Gastrocnemius medialis (tissue), 4 donors: ENCODE results near the gene KCNV2. TPM values are rescaled to one million over a fixed set of nuclear protein-coding genes. Genes with fewer than 3 reads are reported as not detected.
A peak's percentile ranks its signal among the peaks of the same experiment; 100 is the strongest.

ENCODE experiments used
- ATAC-seq, 2 donors: fragments of 150-250 bp; one replicate each; pipeline ENCODE4 v1.9.1; 2016
- DNase-seq, 2 donors: peaks; one replicate each; pipeline ENCODE4 v3.0.0-alpha.2; 2019
- H3K27ac ChIP-seq, 4 donors: fragments of 200-600 bp; sonication (generic); 1 replicate in 1 of 4; 2 replicates in 3 of 4; pipeline ENCODE4 v1.5.1; 2016 to 2018; ENCODE audit warnings: mild to moderate bottlenecking in 2 of 4, moderate library complexity in 1 of 4
- H3K27me3 ChIP-seq, 3 donors: fragments of 200-600 bp; sonication (generic) in 2 of 3; 1 replicate in 1 of 3; 2 replicates in 2 of 3; pipeline versions ENCODE4 v1.5.1 to v1.6.0; 2016 to 2019; ENCODE audit warnings: mild to moderate bottlenecking in 1 of 3, moderate library complexity in 1 of 3
- H3K36me3 ChIP-seq, 2 donors: fragments of 200-600 bp; sonication (generic) in 1 of 2; one replicate each; pipeline ENCODE4 v1.5.1; 2017 to 2018
- H3K4me1 ChIP-seq, 2 donors: fragments of 200-600 bp; sonication (generic) in 1 of 2; one replicate each; pipeline ENCODE4 v1.5.1; 2016 to 2017; ENCODE audit warnings: mild to moderate bottlenecking in 2 of 2
- H3K4me3 ChIP-seq, 4 donors: fragments of 200-600 bp; sonication (generic) in 3 of 4; 1 replicate in 1 of 4; 2 replicates in 3 of 4; pipeline ENCODE4 v1.5.1; 2016 to 2019; ENCODE audit warnings: mild to moderate bottlenecking in 2 of 4
- H3K9me3 ChIP-seq, 3 donors: fragments of 200-600 bp; sonication (generic) in 2 of 3; 1 replicate in 1 of 3; 2 replicates in 2 of 3; pipeline ENCODE4 v1.5.1; 2016 to 2019
- POLR2A ChIP-seq, 2 donors: fragments of 450-650 bp; IDR thresholded peaks; one replicate each; pipeline ENCODE4 v1.6.1; 2017; ENCODE audit warnings: antibody characterized with exemption in 2 of 2, mild to moderate bottlenecking in 2 of 2, moderate library complexity in 2 of 2
- in situ Hi-C, 4 donors: fragments of 200-750 bp; cut with MboI; loops; one replicate each; pipeline versions ENCODE4 v1.15.0 to v1.8.0; 2017; ENCODE audit warnings: low sequenced_read_pairs in 4 of 4
- intact Hi-C: fragments of 100-400 bp; cut with DNase I; formaldehyde crosslinking; loops from one replicate; pipeline ENCODE4 v1.15.1; 2023; ENCODE audit warnings: low total_unique reads
- total RNA-seq, 4 donors: library from RNA; depleted of rRNA; stranded (reverse); fragments of >200 nt; gene quantifications; one replicate each; pipeline versions ENCODE4 v1.1.0 to v1.2.3, GENCODE V29; 2016
- TF ChIP-seq, protein P1 (sequence below), 5 experiments: fragments of 450-650 bp in 3 of 5; fragments of 200-600 bp in 2 of 5; sonication (generic) in 2 of 5; IDR thresholded peaks in 4 of 5; conservative IDR thresholded peaks in 1 of 5; 1 replicate in 4 of 5; 2 replicates in 1 of 5; pipeline ENCODE4 v1.5.1; 2016 to 2019; ENCODE audit warnings: antibody characterized with exemption in 5 of 5, mild to moderate bottlenecking in 3 of 5, moderate library complexity in 3 of 5

Gene KCNV2
- total RNA-seq, 4 donors from 2014 or later = not detected

DNA sequence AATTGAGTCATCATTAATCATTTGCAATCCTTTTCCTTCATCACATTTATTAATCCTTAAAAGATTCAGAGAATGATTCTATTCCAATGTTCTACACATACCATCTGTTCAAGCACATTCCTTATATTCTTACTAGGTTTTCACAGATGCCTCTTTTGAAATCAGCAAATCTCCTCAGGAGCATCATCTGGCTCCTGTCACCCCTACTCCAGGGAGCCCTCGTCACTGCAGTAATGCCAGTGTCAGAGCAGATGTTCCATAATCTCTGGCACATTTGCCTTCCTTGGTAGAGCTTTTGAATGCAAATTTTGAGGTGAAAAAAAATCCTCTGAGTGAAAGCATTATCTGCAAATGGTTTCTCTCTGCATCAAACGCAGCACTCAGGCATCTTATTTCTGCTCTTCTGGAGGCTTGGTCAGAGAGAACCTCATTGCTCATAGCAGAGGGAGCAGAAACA lies 7.6 kb upstream of the KCNV2 start:
- H3K27ac ChIP-seq = no peak overlapping the region
- ATAC-seq = no peak
- DNase-seq = no peak
- no peaks in the 10 kb centered on the region for H3K4me1 ChIP-seq
- H3K27me3 ChIP-seq = no peaks in the 10 kb centered on the region
- H3K4me3 ChIP-seq = no peak overlapping the region
- TF ChIP-seq, protein P1, sequence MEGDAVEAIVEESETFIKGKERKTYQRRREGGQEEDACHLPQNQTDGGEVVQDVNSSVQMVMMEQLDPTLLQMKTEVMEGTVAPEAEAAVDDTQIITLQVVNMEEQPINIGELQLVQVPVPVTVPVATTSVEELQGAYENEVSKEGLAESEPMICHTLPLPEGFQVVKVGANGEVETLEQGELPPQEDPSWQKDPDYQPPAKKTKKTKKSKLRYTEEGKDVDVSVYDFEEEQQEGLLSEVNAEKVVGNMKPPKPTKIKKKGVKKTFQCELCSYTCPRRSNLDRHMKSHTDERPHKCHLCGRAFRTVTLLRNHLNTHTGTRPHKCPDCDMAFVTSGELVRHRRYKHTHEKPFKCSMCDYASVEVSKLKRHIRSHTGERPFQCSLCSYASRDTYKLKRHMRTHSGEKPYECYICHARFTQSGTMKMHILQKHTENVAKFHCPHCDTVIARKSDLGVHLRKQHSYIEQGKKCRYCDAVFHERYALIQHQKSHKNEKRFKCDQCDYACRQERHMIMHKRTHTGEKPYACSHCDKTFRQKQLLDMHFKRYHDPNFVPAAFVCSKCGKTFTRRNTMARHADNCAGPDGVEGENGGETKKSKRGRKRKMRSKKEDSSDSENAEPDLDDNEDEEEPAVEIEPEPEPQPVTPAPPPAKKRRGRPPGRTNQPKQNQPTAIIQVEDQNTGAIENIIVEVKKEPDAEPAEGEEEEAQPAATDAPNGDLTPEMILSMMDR (IDR thresholded peaks at IDR 0.05 in 4 of 5, conservative IDR thresholded peaks at IDR 0.05 in 1 of 5) = no peak
- TF ChIP-seq POLR2A (IDR thresholded peaks at IDR 0.05) = no peak
- intact Hi-C loops = no loop called here
- in situ Hi-C loops = no loop called here
- H3K36me3 ChIP-seq = no peaks in the 10 kb centered on the region
- H3K9me3 ChIP-seq = no peaks in the 10 kb centered on the region

DNA sequence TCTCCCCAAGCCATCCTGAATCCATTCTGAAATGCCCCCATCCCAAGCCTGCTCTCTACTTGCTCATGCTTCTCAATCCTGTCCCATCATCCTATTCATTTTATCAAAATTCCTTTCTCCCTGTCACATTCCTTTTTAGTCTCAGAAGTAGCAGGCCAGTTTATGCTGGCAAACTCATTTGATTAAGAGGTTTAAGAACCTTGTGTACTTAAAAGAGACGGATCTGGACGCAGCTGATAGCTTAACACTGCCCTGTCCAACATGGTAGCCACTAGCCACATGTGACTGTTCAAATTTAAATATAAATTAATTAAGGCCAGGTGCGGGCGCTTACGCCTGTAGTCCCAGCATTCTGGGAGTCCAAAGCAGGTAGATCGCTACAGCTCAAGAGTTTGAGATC lies 5.6 kb upstream of the KCNV2 start:
- intact Hi-C loops (no loop called here), in situ Hi-C loops (no loop called here)
- no peak for ATAC-seq
- Histone ChIP-seq H3K27ac (no peak overlapping the region), H3K4me1 (no peaks in the 10 kb centered on the region), H3K36me3 (no peaks in the 10 kb centered on the region), H3K9me3 (no peaks in the 10 kb centered on the region), H3K4me3 (no peak overlapping the region), H3K27me3 (no peaks in the 10 kb centered on the region)
- DNase-seq = no peak
- TF ChIP-seq, protein P1 (IDR thresholded peaks at IDR 0.05 in 4 of 5, conservative IDR thresholded peaks at IDR 0.05 in 1 of 5) = no peak
- no peak for TF ChIP-seq POLR2A (IDR thresholded peaks at IDR 0.05)

DNA sequence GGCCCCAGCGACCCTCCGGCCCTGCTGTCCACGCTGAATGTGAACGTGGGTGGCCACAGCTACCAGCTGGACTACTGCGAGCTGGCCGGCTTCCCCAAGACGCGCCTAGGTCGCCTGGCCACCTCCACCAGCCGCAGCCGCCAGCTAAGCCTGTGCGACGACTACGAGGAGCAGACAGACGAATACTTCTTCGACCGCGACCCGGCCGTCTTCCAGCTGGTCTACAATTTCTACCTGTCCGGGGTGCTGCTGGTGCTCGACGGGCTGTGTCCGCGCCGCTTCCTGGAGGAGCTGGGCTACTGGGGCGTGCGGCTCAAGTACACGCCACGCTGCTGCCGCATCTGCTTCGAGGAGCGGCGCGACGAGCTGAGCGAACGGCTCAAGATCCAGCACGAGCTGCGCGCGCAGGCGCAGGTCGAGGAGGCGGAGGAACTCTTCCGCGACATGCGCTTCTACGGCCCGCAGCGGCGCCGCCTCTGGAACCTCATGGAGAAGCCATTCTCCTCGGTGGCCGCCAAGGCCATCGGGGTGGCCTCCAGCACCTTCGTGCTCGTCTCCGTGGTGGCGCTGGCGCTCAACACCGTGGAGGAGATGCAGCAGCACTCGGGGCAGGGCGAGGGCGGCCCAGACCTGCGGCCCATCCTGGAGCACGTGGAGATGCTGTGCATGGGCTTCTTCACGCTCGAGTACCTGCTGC lies 839 bp downstream of the KCNV2 start:
- Histone ChIP-seq H3K9me3 (no peaks in the 10 kb centered on the region), H3K4me1 (peaks cover 5 to 6% of the 10 kb centered on the region in 2 donors), H3K4me3 (no peak overlapping the region), H3K27me3 (no peaks in the 10 kb centered on the region), H3K27ac (no peak overlapping the region), H3K36me3 (no peaks in the 10 kb centered on the region)
- no peak for DNase-seq
- intact Hi-C loops (no loop called here), in situ Hi-C loops (no loop called here)
- no peak for TF ChIP-seq POLR2A (IDR thresholded peaks at IDR 0.05)
- no peak for ATAC-seq

DNA sequence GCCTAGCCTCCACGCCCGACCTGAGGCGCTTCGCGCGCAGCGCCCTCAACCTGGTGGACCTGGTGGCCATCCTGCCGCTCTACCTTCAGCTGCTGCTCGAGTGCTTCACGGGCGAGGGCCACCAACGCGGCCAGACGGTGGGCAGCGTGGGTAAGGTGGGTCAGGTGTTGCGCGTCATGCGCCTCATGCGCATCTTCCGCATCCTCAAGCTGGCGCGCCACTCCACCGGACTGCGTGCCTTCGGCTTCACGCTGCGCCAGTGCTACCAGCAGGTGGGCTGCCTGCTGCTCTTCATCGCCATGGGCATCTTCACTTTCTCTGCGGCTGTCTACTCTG lies 1.4 kb downstream of the KCNV2 start:
- H3K27me3 ChIP-seq = no peaks in the 10 kb centered on the region
- H3K9me3 ChIP-seq = no peaks in the 10 kb centered on the region
- intact Hi-C loops = no loop called here
- no peak overlapping the region for H3K27ac ChIP-seq
- H3K4me3 ChIP-seq = no peak overlapping the region
- TF ChIP-seq, protein P1 (IDR thresholded peaks at IDR 0.05 in 4 of 5, conservative IDR thresholded peaks at IDR 0.05 in 1 of 5) = no peak
- no peak for DNase-seq
- in situ Hi-C loops = no loop called here
- no peak for ATAC-seq
- H3K36me3 ChIP-seq = no peaks in the 10 kb centered on the region
- peaks cover 6 to 10% of the 10 kb centered on the region in 2 donors for H3K4me1 ChIP-seq

DNA sequence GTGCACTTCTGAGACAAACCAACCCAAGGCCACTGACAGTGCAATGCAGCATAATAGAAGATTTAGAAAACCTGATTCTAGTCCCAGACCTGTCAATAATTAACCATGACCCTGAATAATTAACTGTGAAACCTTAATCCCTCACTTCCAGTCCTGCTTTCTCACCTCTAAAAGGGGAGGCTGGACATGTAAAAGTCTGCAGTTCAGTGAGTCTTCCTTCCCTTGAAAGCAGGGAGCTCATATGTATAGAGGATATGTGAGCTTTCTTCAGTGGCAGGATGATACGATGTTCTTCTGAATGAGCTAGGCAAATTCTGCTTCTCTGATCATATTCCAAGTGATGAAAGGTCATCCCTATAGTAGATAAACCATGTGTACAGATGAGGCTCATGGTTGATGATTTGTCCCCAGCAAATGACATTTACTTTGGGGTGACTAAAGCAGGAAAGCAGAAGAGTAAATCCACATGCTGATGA lies 2.9 kb downstream of the KCNV2 start:
- Histone ChIP-seq H3K27ac (no peak overlapping the region), H3K36me3 (no peaks in the 10 kb centered on the region), H3K27me3 (no peaks in the 10 kb centered on the region), H3K4me3 (no peak overlapping the region), H3K9me3 (no peaks in the 10 kb centered on the region), H3K4me1 (peaks cover 6 to 11% of the 10 kb centered on the region in 2 donors)
- in situ Hi-C loops = loop anchor here in 1 of 4 donors (10.0 kb wide), 1 partner anchor 95 kb away; the partner anchor contains the start of gene VLDLR
- intact Hi-C loops = loop anchor here (10.0 kb wide), 1 partner anchor 225 kb away; no protein-coding TSS in a partner anchor
- TF ChIP-seq POLR2A (IDR thresholded peaks at IDR 0.05) = no peak
- TF ChIP-seq, protein P1 (IDR thresholded peaks at IDR 0.05 in 4 of 5, conservative IDR thresholded peaks at IDR 0.05 in 1 of 5) = no peak
- ATAC-seq (peak in 1 of 2 donors; percentile 19), DNase-seq (no peak)
